UCSD-AML1 (cell line): ENCODE data around the gene CDSN.
"Not testable (repeated sequence)": the region's sequence is repeated elsewhere in the genome, so short reads cannot be mapped to it uniquely, and the experiment has no call there.

Source experiments
- DNase-seq: peaks from one replicate; lab custom pipeline; 2025; ENCODE audit not compliant: unreplicated experiment; lab: John Stamatoyannopoulos, UW

CDSN gene

GRCh38 chr6:31087494-31088089 is 32.7 kb downstream of the CDSN start:
- DNase-seq: peak; percentile 75

- DNase-seq: no peak
Observed at GRCh38 chr6:31086788-31087440, 33.3 kb downstream of the CDSN start.

- DNase-seq: peak; percentile 27
Observed at GRCh38 chr6:31083742-31084354, 36.4 kb downstream of the CDSN start.

GRCh38 chr6:31081872-31082271 is 38.4 kb downstream of the CDSN start:
- no peak for DNase-seq

GRCh38 chr6:31079656-31080261 is 40.5 kb downstream of the CDSN start:
- peak; percentile 41 for DNase-seq

- DNase-seq: no peak
Observed at GRCh38 chr6:31076611-31077010, 43.6 kb downstream of the CDSN start.

- DNase-seq: no peak
Observed at GRCh38 chr6:31075528-31075927, 44.7 kb downstream of the CDSN start.

GRCh38 chr6:31074401-31074800 is 45.8 kb downstream of the CDSN start:
- DNase-seq: no peak

GRCh38 chr6:31070711-31071197 is 49.5 kb downstream of the CDSN start:
- no peak for DNase-seq

- peak; percentile 63 for DNase-seq
Observed at GRCh38 chr6:31068669-31069340, 51.4 kb downstream of the CDSN start.

- not testable (repeated sequence) for DNase-seq
Observed at GRCh38 chr6:31067891-31068668, 52.2 kb downstream of the CDSN start.

- DNase-seq: not testable (repeated sequence)
Observed at GRCh38 chr6:31067028-31067427, 53.2 kb downstream of the CDSN start.

GRCh38 chr6:31065556-31065955 is 54.7 kb downstream of the CDSN start:
- DNase-seq: no peak
